ENCODE data around the gene RAB21.
"Not testable (repeated sequence)": the region's sequence is repeated elsewhere in the genome, so short reads cannot be mapped to it uniquely, and the experiment has no call there.

RAB21 gene

GRCh38 chr12:71749666-71750065 is 5.0 kb upstream of the RAB21 start:
- DNase-seq (ENCODE audit: low read depth, low spot score): no peak

GRCh38 chr12:71752891-71753290 is 1.8 kb upstream of the RAB21 start:
- in situ Hi-C loops (cut with HindIII; ENCODE audit: low sequenced_read_pairs): no loop called here
- no peak for TF ChIP-seq CTCF (IDR thresholded peaks at IDR 0.05; ENCODE audit: low read depth, low read length)

More at GRCh38 chr12:71749666-71750065, 5.0 kb upstream of the RAB21 start:
- H3K4me3 ChIP-seq (ENCODE audit: low read depth, low read length): no peak overlapping the region
- no peak for TF ChIP-seq CTCF (IDR thresholded peaks at IDR 0.05; ENCODE audit: low read depth, low read length)
- in situ Hi-C loops (cut with HindIII; ENCODE audit: low sequenced_read_pairs): no loop called here

GRCh38 chr12:71755146-71755892 is 656 bp downstream of the RAB21 start:
- TF ChIP-seq CTCF (IDR thresholded peaks at IDR 0.05; ENCODE audit: low read depth, low read length): no peak
- H3K4me3 ChIP-seq (ENCODE audit: low read depth, low read length): peak overlapping the region; percentile 96
- peak; percentile 58 for DNase-seq (ENCODE audit: low read depth, low spot score)
- in situ Hi-C loops (cut with HindIII; ENCODE audit: low sequenced_read_pairs): no loop called here

More at GRCh38 chr12:71752891-71753290, 1.8 kb upstream of the RAB21 start:
- H3K4me3 ChIP-seq (ENCODE audit: low read depth, low read length): no peak overlapping the region
- DNase-seq (ENCODE audit: low read depth, low spot score): no peak

GRCh38 chr12:71756054-71756690 is 1.5 kb downstream of the RAB21 start:
- TF ChIP-seq CTCF (IDR thresholded peaks at IDR 0.05; ENCODE audit: low read depth, low read length): no peak
- no peak for DNase-seq (ENCODE audit: low read depth, low spot score)
- in situ Hi-C loops (cut with HindIII; ENCODE audit: low sequenced_read_pairs): no loop called here
- H3K4me3 ChIP-seq (ENCODE audit: low read depth, low read length): peak overlapping the region; percentile 96

GRCh38 chr12:71759941-71760340 is 5.3 kb downstream of the RAB21 start:
- no peak for DNase-seq (ENCODE audit: low read depth, low spot score)
- in situ Hi-C loops (cut with HindIII; ENCODE audit: low sequenced_read_pairs): no loop called here
- no peak overlapping the region for H3K4me3 ChIP-seq (ENCODE audit: low read depth, low read length)
- TF ChIP-seq CTCF (IDR thresholded peaks at IDR 0.05; ENCODE audit: low read depth, low read length): no peak

GRCh38 chr12:71760471-71760870 is 5.8 kb downstream of the RAB21 start:
- no peak for TF ChIP-seq CTCF (IDR thresholded peaks at IDR 0.05; ENCODE audit: low read depth, low read length)
- no peak for DNase-seq (ENCODE audit: low read depth, low spot score)
- in situ Hi-C loops (cut with HindIII; ENCODE audit: low sequenced_read_pairs): no loop called here
- no peak overlapping the region for H3K4me3 ChIP-seq (ENCODE audit: low read depth, low read length)

GRCh38 chr12:71761354-71761753 is 6.7 kb downstream of the RAB21 start:
- DNase-seq (ENCODE audit: low read depth, low spot score); H3K4me3 ChIP-seq (ENCODE audit: low read depth, low read length); in situ Hi-C loops (cut with HindIII; ENCODE audit: low sequenced_read_pairs): not testable (repeated sequence)

Data from astrocyte of the spinal cord (primary cell).